ENCODE measurements around the gene RBFOX2.

- TF ChIP-seq POLR2A (IDR thresholded peaks at IDR 0.05) = no peak
- no peak for TF ChIP-seq CTCF (IDR thresholded peaks at IDR 0.05)
These were observed 62.1 kb downstream of the RBFOX2 start for GRCh38 chr22:35966314-35967045.
